GM12878 (cell line): ENCODE measurements around the gene ATP2A1. TPM values are rescaled to one million over a fixed set of nuclear protein-coding genes. Genes with fewer than 3 reads are reported as not detected.
A peak's percentile ranks its signal among the peaks of the same experiment; 100 is the strongest.

Source experiments
- ATAC-seq: fragments of 200-7000 bp; cut with Tn5 transposase; 3 replicates; pipeline ENCODE4 v1.9.1; 2020; ENCODE audit warnings: mild to moderate bottlenecking, moderate library complexity
- BruUV-seq: library from RNA; stranded (reverse); fragments of 400-500 nt; replicated peaks from 2 replicates; lab custom pipeline; 2021; lab: Mats Ljungman, UMichigan
- CTCF ChIA-PET: fragments of 300-600 bp; sonication (Branson Sonifier 250); formaldehyde crosslinking; extraction: SDS; loops from one replicate; lab custom pipeline; 2021; ENCODE audit warnings: inconsistent platforms; lab: Yijun Ruan, JAX
- POLR2A ChIA-PET: fragments of 350-600 bp; formaldehyde crosslinking; extraction: SDS; loops from one replicate; lab custom pipeline; 2021; ENCODE audit warnings: inconsistent platforms; lab: Charles Lee
- RAD21 ChIA-PET: fragments of 300-600 bp; sonication (Branson Sonifier 250); formaldehyde crosslinking; loops from one replicate; lab custom pipeline; 2023; ENCODE audit warnings: antibody characterized with exemption; ENCODE audit not compliant: unreplicated experiment; lab: Charles Lee
- SMC1A ChIA-PET: fragments of 300-600 bp; sonication (Branson Sonifier 250); formaldehyde crosslinking; loops from one replicate; lab custom pipeline; 2023; ENCODE audit not compliant: unreplicated experiment, uncharacterized antibody; lab: Charles Lee
- DNase-seq: peaks from one replicate; pipeline ENCODE4 v3.0.0-alpha.2; 2011; ENCODE audit warnings: low read depth, low spot score
- FAIRE-seq: peaks from 3 replicates; lab custom pipeline; 2011; peaks lifted over from hg19 to GRCh38; lab: Jason Lieb, UNC
- H2AFZ ChIP-seq: 2 replicates; pipeline ENCODE4 v1.6.0; 2011; ENCODE audit warnings: low read depth, low read length, control low read depth; ENCODE audit not compliant: control insufficient read depth
- H3K27ac ChIP-seq: 2 replicates; pipeline ENCODE4 v1.5.1; 2011; ENCODE audit warnings: control low read depth; ENCODE audit not compliant: control insufficient read depth, insufficient read depth
- H3K27me3 ChIP-seq, 2 experiments: replicated peaks in 1 of 2; 2 replicates each; pipeline versions ENCODE4 v1.6.0 to v1.6.1; 2011; ENCODE audit warnings: low read length in 1 of 2; ENCODE audit not compliant: control insufficient read depth in 2 of 2, insufficient read depth in 2 of 2
- H3K36me3 ChIP-seq, 2 experiments: 2 replicates each; pipeline ENCODE4 v1.5.1; 2011; ENCODE audit warnings: low read length in 1 of 2; ENCODE audit not compliant: control insufficient read depth in 2 of 2, insufficient read depth in 2 of 2
- H3K4me1 ChIP-seq: 2 replicates; pipeline ENCODE4 v1.6.1; 2011; ENCODE audit warnings: mild to moderate bottlenecking, low read length, moderate library complexity, mixed read lengths; ENCODE audit not compliant: control insufficient read depth, insufficient read depth
- H3K4me2 ChIP-seq: 2 replicates; pipeline ENCODE4 v1.6.0; 2011; ENCODE audit warnings: control low read depth; ENCODE audit not compliant: control insufficient read depth, insufficient read depth
- H3K4me3 ChIP-seq: fragments of 200-600 bp; sonication (generic); 2 replicates; pipeline ENCODE4 v1.5.1; 2016
- H3K79me2 ChIP-seq: 2 replicates; pipeline ENCODE4 v1.6.0; 2011; ENCODE audit warnings: low read length; ENCODE audit not compliant: control insufficient read depth, insufficient read depth
- H3K9ac ChIP-seq: 2 replicates; pipeline ENCODE4 v1.8.0; 2011; ENCODE audit warnings: low read length, control low read depth, mixed read lengths; ENCODE audit not compliant: control insufficient read depth, insufficient read depth
- H3K9me3 ChIP-seq: replicated peaks from 3 replicates; pipeline ENCODE4 v1.5.1; 2011; ENCODE audit warnings: mild to moderate bottlenecking, low read length; ENCODE audit not compliant: control insufficient read depth, insufficient read depth
- H4K20me1 ChIP-seq: 2 replicates; pipeline ENCODE4 v1.6.0; 2011; ENCODE audit not compliant: control insufficient read depth, insufficient read depth
- NKRF ChIP-seq: fragments of 450-650 bp; conservative IDR thresholded peaks from 2 replicates; pipeline ENCODE4 v1.6.1; 2017; ENCODE audit warnings: mild to moderate bottlenecking, moderate library complexity
- PBX3 ChIP-seq: IDR thresholded peaks from 2 replicates; pipeline ENCODE4 v1.6.1; 2011; ENCODE audit warnings: mild to moderate bottlenecking, low read depth, low read length, moderate library complexity; ENCODE audit not compliant: insufficient replicate concordance
- PKNOX1 ChIP-seq: fragments of 450-650 bp; IDR thresholded peaks from 2 replicates; pipeline ENCODE4 v1.6.1; 2016; ENCODE audit warnings: mild to moderate bottlenecking
- RCOR1 ChIP-seq: conservative IDR thresholded peaks from 2 replicates; pipeline ENCODE4 v1.6.1; 2012; ENCODE audit warnings: low read depth, low read length, improper control_type of control experiment
- RFX5 ChIP-seq: IDR thresholded peaks from 2 replicates; pipeline ENCODE4 v1.6.1; 2011; ENCODE audit warnings: low read depth, low read length, improper control_type of control experiment
- ZBTB4 ChIP-seq: fragments of 450-650 bp; formaldehyde crosslinking; IDR thresholded peaks from 2 replicates; pipeline ENCODE4 v1.4.0; 2022; ENCODE audit warnings: mild to moderate bottlenecking, moderate library complexity
- ZNF592 ChIP-seq: fragments of 450-650 bp; IDR thresholded peaks from 2 replicates; pipeline ENCODE4 v1.6.1; 2017; ENCODE audit warnings: mild to moderate bottlenecking, moderate library complexity
- WGBS: methylation state at CpG from one replicate; pipeline ENCODE4 v1.1.6; 2016; ENCODE audit warnings: low lambda C conversion rate; ENCODE audit not compliant: insufficient replicate concordance, insufficient coverage; ENCODE audit errors: missing lambda C conversion rate; 5-methylcytosine and 5-hydroxymethylcytosine counted together
- in situ Hi-C: fragments of 300-500 bp; cut with MboI; formaldehyde crosslinking; loops from 9 replicates; pipeline ENCODE4 v1.14.3; 2018; ENCODE audit warnings: mixed read lengths
- intact Hi-C: fragments of 100-400 bp; cut with micrococcal nuclease; formaldehyde crosslinking; loops from one replicate; pipeline ENCODE4 v1.14.2; 2022; ENCODE audit not compliant: unreplicated experiment
- polyA plus RNA-seq, 11 experiments: library from polyadenylated mRNA; depleted of rRNA in 4 of 11; unstranded in 6 of 11; stranded (reverse) in 5 of 11; fragments of >200 nt; fragmentation: Nextera tagmentation in 4 of 11; fragmentation: Illumina TruSeq in 1 of 11; extraction: Ambion mirVana in 4 of 11; extraction: Trizol in 1 of 11; gene quantifications; 1 replicate in 1 of 11; 2 replicates in 10 of 11; pipeline versions ENCODE4 v1.2.1 to v1.2.3, GENCODE V29; 2011 to 2016; ENCODE audit warnings: inconsistent platforms in 2 of 11, missing spikeins in 2 of 11, low read depth in 1 of 11
- total RNA-seq, 4 experiments: library from RNA; depleted of rRNA in 3 of 4; stranded (reverse); fragments of >200 nt in 3 of 4; fragmentation: Illumina TruSeq in 1 of 4; extraction: Trizol in 1 of 4; gene quantifications; 2 replicates each; pipeline versions ENCODE4 v1.2.1 to v1.2.3, GENCODE V29; 2013 to 2021

The ATP2A1 gene
- total and polyA plus RNA-seq, 10 of the 15 experiments (the other 5 are each of a cell fraction or from before 2014, with no cell fraction given) = 0.13 to 1.7 (median 0.88) TPM

- Histone ChIP-seq H3K27ac (peak overlapping the region; percentile 51), H3K36me3 (peaks cover 9 to 10% of the 10 kb centered on the region in 2 experiments; a peak in 3 of 4 replicates), H3K4me2 (peak overlapping the region; percentile 65), H3K9me3 (no peaks in the 10 kb centered on the region), H3K79me2 (peaks cover 23% of the 10 kb centered on the region), H3K4me3 (peak overlapping the region; percentile 83), H4K20me1 (no peaks in the 10 kb centered on the region), H3K4me1 (peaks cover 9% of the 10 kb centered on the region), H3K27me3 (no peaks in the 10 kb centered on the region), H3K9ac (peak overlapping the region; percentile 80), H2AFZ (peak overlapping the region; percentile 61)
- ChIA-PET SMC1A (interaction anchor here (0.6 to 4.1 kb wide), 8 partner anchors 12 to 107 kb away, joined by 3 to 27 read pairs (median 9); partner anchors contain the start of genes CD19, RABEP2 and SH2B1), RAD21 (interaction anchor here (0.9 to 3.6 kb wide), 9 partner anchors 17 to 102 kb away, joined by 3 to 22 read pairs (median 5); partner anchors contain the start of genes ATXN2L, CD19 and SH2B1), POLR2A (interaction anchor here (0.7 to 4.9 kb wide), 8 partner anchors 16 to 85 kb away, joined by 3 to 43 read pairs (median 4); partner anchors contain the start of genes ATXN2L, CD19, RABEP2 and SH2B1), CTCF (interaction anchor here (0.6 to 4.0 kb wide), 12 partner anchors 8 to 98 kb away, joined by 3 to 21 read pairs (median 4); partner anchors contain the start of gene SH2B1)
- WGBS = 3% methylated on average over 5 of the region's 5 CpGs
- ATAC-seq (peak; percentile 56), FAIRE-seq (no peak), DNase-seq (no peak)
- in situ Hi-C loops = no loop called here
- intact Hi-C loops = loop anchor here (1.0 to 2.0 kb wide), 4 partner anchors 18 to 78 kb away; partner anchors contain the start of genes ATP2A1 and RABEP2
- no peak for TF ChIP-seq RFX5
- TF ChIP-seq ZBTB4 = no peak
- 0 out of 2 replicates have a peak, but pooled peaks have one; percentile 43 for TF ChIP-seq NKRF
- peak; percentile 55 for TF ChIP-seq PBX3
- TF ChIP-seq RCOR1 = no peak
- peak; percentile 75 for TF ChIP-seq PKNOX1
- TF ChIP-seq ZNF592 = no peak
- TSS peak; percentile 73 for BruUV-seq
These were observed 31.4 kb upstream of the ATP2A1 start for GRCh38 chr16:28846933-28847273.
